Esophagus muscularis mucosa (tissue), 4 donors: ENCODE data around the gene ADAMTS9. TPM values are rescaled to one million over a fixed set of nuclear protein-coding genes. Genes with fewer than 3 reads are reported as not detected.

Experiments
- DNase-seq: peaks from one replicate; pipeline ENCODE4 v3.0.0-alpha.2; 2017; ENCODE audit errors: extremely low spot score
- H3K27ac ChIP-seq, 4 donors: fragments of 200-600 bp; sonication (generic); replicated peaks in 1 of 4; 1 replicate in 3 of 4; 2 replicates in 1 of 4; pipeline ENCODE4 v1.5.1; 2016 to 2019; ENCODE audit warnings: mild to moderate bottlenecking in 1 of 4
- H3K27me3 ChIP-seq, 4 donors: fragments of 200-600 bp; sonication (generic); one replicate each; pipeline versions ENCODE4 v1.5.1 to v1.6.0; 2016 to 2019
- H3K36me3 ChIP-seq, 4 donors: fragments of 200-600 bp; sonication (generic); one replicate each; pipeline ENCODE4 v1.5.1; 2016 to 2019
- H3K4me1 ChIP-seq, 4 donors: fragments of 200-600 bp; sonication (generic); one replicate each; pipeline ENCODE4 v1.5.1; 2016 to 2019
- H3K4me3 ChIP-seq, 4 donors: fragments of 200-600 bp; sonication (generic); 1 replicate in 2 of 4; 2 replicates in 2 of 4; pipeline ENCODE4 v1.5.1; 2016 to 2019; ENCODE audit warnings: mild to moderate bottlenecking in 4 of 4, moderate library complexity in 1 of 4
- H3K9me3 ChIP-seq, 4 donors: fragments of 200-600 bp; sonication (generic); 1 replicate in 3 of 4; 2 replicates in 1 of 4; pipeline ENCODE4 v1.5.1; 2016 to 2019
- CTCF ChIP-seq, 3 experiments: fragments of 200-600 bp in 2 of 3; fragments of 450-650 bp in 1 of 3; sonication (generic) in 2 of 3; IDR thresholded peaks; one replicate each; pipeline ENCODE4 v1.5.1; 2017 to 2019; ENCODE audit warnings: antibody characterized with exemption in 3 of 3, mild to moderate bottlenecking in 2 of 3, moderate library complexity in 1 of 3
- EP300 ChIP-seq: sonication (generic); formaldehyde crosslinking; IDR thresholded peaks from one replicate; pipeline ENCODE4 v1.6.1; 2017; ENCODE audit warnings: antibody characterized with exemption
- POLR2A ChIP-seq: fragments of 450-650 bp; IDR thresholded peaks from one replicate; pipeline ENCODE4 v1.6.1; 2017; ENCODE audit warnings: antibody characterized with exemption, moderate library complexity, mild to moderate bottlenecking, low read depth
- POLR2AphosphoS5 ChIP-seq, 2 donors: sonication (generic); formaldehyde crosslinking; IDR thresholded peaks; one replicate each; pipeline ENCODE4 v1.6.1; 2017; ENCODE audit warnings: antibody characterized with exemption in 2 of 2
- WGBS: methylation state at CpG from one replicate; pipeline ENCODE4 v1.1.5; 2018; 5-methylcytosine and 5-hydroxymethylcytosine counted together
- intact Hi-C: fragments of 100-400 bp; cut with DNase I; formaldehyde crosslinking; loops from one replicate; pipeline ENCODE4 v1.15.1; 2023
- small RNA-seq, 3 donors: library from RNA; depleted of rRNA; stranded (forward); fragments of <200 nt; gene quantifications; one replicate each; pipeline ENCODE3, GENCODE V24; 2016
- total RNA-seq, 4 donors: library from RNA; depleted of rRNA; stranded (reverse); fragments of >200 nt; gene quantifications; one replicate each; pipeline versions ENCODE4 v1.1.0 to v1.2.1, GENCODE V29; 2016

Gene ADAMTS9
- total RNA-seq, 4 donors from 2014 or later: 45.3 to 142 (median 56.6) TPM

GRCh38 chr3:64470436-64470835 is 217.4 kb downstream of the ADAMTS9 start:
- Histone ChIP-seq H3K4me3 (no peak overlapping the region), H3K27me3 (no peaks in the 10 kb centered on the region), H3K27ac (no peak overlapping the region), H3K36me3 (no peaks in the 10 kb centered on the region), H3K4me1 (no peaks in the 10 kb centered on the region), H3K9me3 (no peaks in the 10 kb centered on the region)
- WGBS: 94% methylated on average over 5 of the region's 5 CpGs
- no peak for DNase-seq
- intact Hi-C loops: no loop called here
- TF ChIP-seq CTCF (IDR thresholded peaks at IDR 0.05) (no peak), POLR2A (no peak), EP300 (no peak), POLR2AphosphoS5 (IDR thresholded peaks at IDR 0.05) (no peak)

GRCh38 chr3:64467255-64467944 is 220.4 kb downstream of the ADAMTS9 start:
- Histone ChIP-seq H3K36me3 (no peaks in the 10 kb centered on the region), H3K4me1 (peaks cover 0 to 3% (median 0%) of the 10 kb centered on the region in 4 donors), H3K9me3 (no peaks in the 10 kb centered on the region), H3K4me3 (no peak overlapping the region), H3K27me3 (no peaks in the 10 kb centered on the region), H3K27ac (no peak overlapping the region)
- intact Hi-C loops: no loop called here
- TF ChIP-seq CTCF (IDR thresholded peaks at IDR 0.05) (no peak), POLR2AphosphoS5 (IDR thresholded peaks at IDR 0.05) (no peak), POLR2A (no peak), EP300 (no peak)
- no peak for DNase-seq
- WGBS: 76% methylated on average over 5 of the region's 5 CpGs

Small RNA genes within 50 kb of the gene (small RNA-seq; reads per million reads assigned to genes)
- 0 reads per million in 3 donors for gene RNU6-739P
